Neural progenitor cell (in vitro differentiated cells): ENCODE results near the gene TBC1D14. TPM values are rescaled to one million over a fixed set of nuclear protein-coding genes. Genes with fewer than 3 reads are reported as not detected.

Experiments
- DNase-seq: peaks from one replicate; pipeline ENCODE4 v3.0.0-alpha.2; 2016; ENCODE audit warnings: low spot score
- H2AFZ ChIP-seq: fragments of 200-600 bp; sonication (generic); replicated peaks from 2 replicates; pipeline ENCODE4 v1.6.1; 2016; ENCODE audit warnings: antibody characterized with exemption
- H3F3A ChIP-seq: fragments of 200-600 bp; sonication (generic); 2 replicates; pipeline ENCODE4 v1.6.1; 2016; ENCODE audit warnings: antibody characterized with exemption, low read depth
- H3K27ac ChIP-seq: fragments of 200-600 bp; sonication (generic); 2 replicates; pipeline ENCODE4 v1.5.1; 2016; ENCODE audit warnings: mild to moderate bottlenecking
- H3K27me3 ChIP-seq: fragments of 200-600 bp; sonication (generic); 2 replicates; pipeline ENCODE4 v1.6.1; 2016; ENCODE audit warnings: mild to moderate bottlenecking, moderate library complexity
- H3K36me3 ChIP-seq: fragments of 200-600 bp; sonication (generic); 2 replicates; pipeline ENCODE4 v1.5.1; 2016
- H3K4me1 ChIP-seq: fragments of 200-600 bp; sonication (generic); 2 replicates; pipeline ENCODE4 v1.6.1; 2016; ENCODE audit warnings: mixed run types
- H3K4me2 ChIP-seq: fragments of 200-600 bp; sonication (generic); 2 replicates; pipeline ENCODE4 v1.6.1; 2016
- H3K4me3 ChIP-seq: fragments of 200-600 bp; sonication (generic); 2 replicates; pipeline ENCODE4 v1.5.1; 2016
- H3K79me2 ChIP-seq: fragments of 200-600 bp; sonication (generic); 2 replicates; pipeline ENCODE4 v1.6.1; 2016; ENCODE audit warnings: low read depth
- H3K9ac ChIP-seq: fragments of 200-600 bp; sonication (generic); 2 replicates; pipeline ENCODE4 v1.6.1; 2016
- H3K9me3 ChIP-seq: fragments of 200-600 bp; sonication (generic); 2 replicates; pipeline ENCODE4 v1.5.1; 2016; ENCODE audit warnings: low read depth
- H4K20me1 ChIP-seq: fragments of 200-600 bp; sonication (generic); 2 replicates; pipeline ENCODE4 v1.6.1; 2016; ENCODE audit warnings: low read depth
- H3K27ac Mint-ChIP-seq: 3 replicates; pipeline ENCODE4 v1.8.0; 2021; ENCODE audit warnings: mixed read lengths
- H3K27me3 Mint-ChIP-seq: 2 replicates; pipeline ENCODE4 v1.8.0; 2022; ENCODE audit warnings: low read depth, mild to moderate bottlenecking, inconsistent platforms, moderate library complexity, mixed read lengths; ENCODE audit not compliant: insufficient read depth
- H3K36me3 Mint-ChIP-seq: 3 replicates; pipeline ENCODE4 v1.8.0; 2021; ENCODE audit warnings: mixed read lengths
- H3K4me1 Mint-ChIP-seq: 3 replicates; pipeline ENCODE4 v1.8.0; 2021; ENCODE audit warnings: mixed read lengths
- H3K4me3 Mint-ChIP-seq: 3 replicates; pipeline ENCODE4 v1.8.0; 2021; ENCODE audit warnings: mild to moderate bottlenecking, moderate library complexity, mixed read lengths
- H3K9me3 Mint-ChIP-seq: 3 replicates; pipeline ENCODE4 v1.8.0; 2020; ENCODE audit warnings: mixed read lengths
- CTCF ChIP-seq: fragments of 200-600 bp; sonication (generic); IDR thresholded peaks from 2 replicates; pipeline ENCODE4 v1.5.1; 2017; ENCODE audit warnings: antibody characterized with exemption, mild to moderate bottlenecking
- EZH2 ChIP-seq: fragments of 200-600 bp; sonication (generic); IDR thresholded peaks from 2 replicates; pipeline ENCODE4 v1.6.1; 2017; ENCODE audit warnings: antibody characterized with exemption, mild to moderate bottlenecking, moderate library complexity
- EZH2phosphoT487 ChIP-seq: fragments of 200-600 bp; sonication (generic); IDR thresholded peaks from 2 replicates; pipeline ENCODE4 v1.6.1; 2017; ENCODE audit warnings: antibody characterized with exemption
- total RNA-seq: library from RNA; depleted of rRNA; stranded (reverse); fragments of >200 nt; gene quantifications from 2 replicates; pipeline ENCODE4 v1.2.3, GENCODE V29; 2015; ENCODE audit warnings: low replicate concordance

Gene TBC1D14
- total RNA-seq, 1 donor from 2014 or later = 47.9 TPM

- Histone ChIP-seq H2AFZ (no peak overlapping the region), H3K27me3 (no peaks in the 10 kb centered on the region), H3K4me3 (no peak overlapping the region), H3K4me2 (no peak overlapping the region), H3K9me3 (no peaks in the 10 kb centered on the region), H3K36me3 (no peaks in the 10 kb centered on the region), H3K9ac (no peak overlapping the region), H3K27ac (no peak overlapping the region), H3F3A (peaks cover 20% of the 10 kb centered on the region), H4K20me1 (peaks cover 71% of the 10 kb centered on the region), H3K4me1 (peaks cover 17% of the 10 kb centered on the region), H3K79me2 (peaks cover 12% of the 10 kb centered on the region)
- Mint-ChIP-seq H3K27ac (no peak overlapping the region), H3K27me3 (peaks cover 3% of the 10 kb centered on the region), H3K36me3 (peaks cover 40% of the 10 kb centered on the region), H3K9me3 (no peaks in the 10 kb centered on the region), H3K4me3 (no peak overlapping the region), H3K4me1 (peaks cover 26% of the 10 kb centered on the region)
- no peak for DNase-seq
- TF ChIP-seq CTCF (no peak), EZH2 (no peak), EZH2phosphoT487 (no peak)
Observed at GRCh38 chr4:7003176-7003878, 93.7 kb downstream of the TBC1D14 start.

- peaks cover 16% of the 10 kb centered on the region for H3K79me2 ChIP-seq
- no peaks in the 10 kb centered on the region for H3K9me3 Mint-ChIP-seq
- H3K27ac Mint-ChIP-seq = no peak overlapping the region
- H3K4me3 Mint-ChIP-seq = no peak overlapping the region
- H3K27me3 Mint-ChIP-seq = peaks cover 3% of the 10 kb centered on the region
- peaks cover 20% of the 10 kb centered on the region for H3F3A ChIP-seq
- H3K4me1 Mint-ChIP-seq = peaks cover 29% of the 10 kb centered on the region
- H3K4me3 ChIP-seq = no peak overlapping the region
- H2AFZ ChIP-seq = no peak overlapping the region
- H3K36me3 ChIP-seq = no peaks in the 10 kb centered on the region
- H3K9ac ChIP-seq = no peak overlapping the region
- no peak for DNase-seq
- TF ChIP-seq CTCF (no peak), EZH2phosphoT487 (no peak), EZH2 (no peak)
- H3K4me2 ChIP-seq = no peak overlapping the region
- H3K27me3 ChIP-seq = no peaks in the 10 kb centered on the region
- H4K20me1 ChIP-seq = peaks cover 76% of the 10 kb centered on the region
- no peak overlapping the region for H3K27ac ChIP-seq
- H3K4me1 ChIP-seq = peaks cover 17% of the 10 kb centered on the region
- no peaks in the 10 kb centered on the region for H3K9me3 ChIP-seq
- H3K36me3 Mint-ChIP-seq = peaks cover 40% of the 10 kb centered on the region
Observed at GRCh38 chr4:7003879-7004240, 94.2 kb downstream of the TBC1D14 start.

GRCh38 chr4:7004331-7004730 is 94.7 kb downstream of the TBC1D14 start:
- H3K27me3 Mint-ChIP-seq = peaks cover 3% of the 10 kb centered on the region
- Histone ChIP-seq H2AFZ (no peak overlapping the region), H3K4me2 (no peak overlapping the region), H3K4me3 (no peak overlapping the region), H3K9ac (no peak overlapping the region), H3K27ac (no peak overlapping the region), H3K4me1 (peaks cover 17% of the 10 kb centered on the region), H3K9me3 (no peaks in the 10 kb centered on the region), H3F3A (peaks cover 20% of the 10 kb centered on the region), H4K20me1 (peaks cover 80% of the 10 kb centered on the region), H3K36me3 (no peaks in the 10 kb centered on the region), H3K79me2 (peaks cover 19% of the 10 kb centered on the region), H3K27me3 (no peaks in the 10 kb centered on the region)
- H3K4me1 Mint-ChIP-seq = peaks cover 31% of the 10 kb centered on the region
- TF ChIP-seq EZH2phosphoT487 (no peak), EZH2 (no peak), CTCF (no peak)
- H3K9me3 Mint-ChIP-seq = no peaks in the 10 kb centered on the region
- no peak for DNase-seq
- H3K27ac Mint-ChIP-seq = no peak overlapping the region
- peaks cover 41% of the 10 kb centered on the region for H3K36me3 Mint-ChIP-seq
- H3K4me3 Mint-ChIP-seq = no peak overlapping the region
